Measurements from ENCODE around the gene CD177.
A peak's percentile ranks its signal among the peaks of the same experiment; 100 is the strongest.
"Not testable (repeated sequence)": the region's sequence is repeated elsewhere in the genome, so short reads cannot be mapped to it uniquely, and the experiment has no call there.

CD177 gene

DNA sequence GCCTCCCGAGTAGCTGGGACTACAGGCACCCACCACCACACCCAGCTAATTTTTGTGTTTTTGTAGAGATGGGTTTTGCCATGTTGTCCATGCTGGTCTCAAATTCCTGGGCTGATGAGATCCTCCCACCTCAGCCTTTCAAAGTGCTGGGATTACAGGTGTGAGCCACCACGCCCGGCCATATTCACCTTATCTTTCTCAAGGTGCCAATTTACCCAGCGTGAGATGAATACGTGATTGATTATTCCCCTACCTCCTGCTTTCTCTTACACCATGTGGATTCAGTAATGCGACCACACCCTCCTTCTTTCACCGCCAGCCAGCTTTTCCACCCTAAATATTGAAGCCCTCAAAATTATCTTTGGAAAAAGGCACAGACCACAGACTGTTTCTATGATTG, 29.8 kb downstream of the CD177 start:
- DNase-seq = not testable (repeated sequence)

DNA sequence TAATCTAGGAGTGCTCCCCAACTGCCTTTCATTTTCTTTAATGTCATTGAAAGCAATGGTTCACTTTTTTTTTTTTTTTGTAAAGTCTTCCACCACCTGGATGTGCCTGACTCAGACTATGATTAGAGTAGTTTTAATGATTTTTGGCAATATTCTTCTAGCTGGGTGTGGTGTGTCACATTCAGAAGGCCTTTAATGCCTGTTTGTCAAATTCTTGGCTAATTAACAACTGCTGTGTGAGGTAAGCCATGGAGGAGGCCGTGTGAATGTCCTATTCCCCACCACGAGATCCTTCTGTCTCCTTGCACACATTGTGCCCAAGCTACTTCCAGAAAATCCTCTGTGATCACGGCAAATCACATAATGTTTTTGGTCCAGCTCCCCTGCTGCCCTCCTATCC, 30.3 kb downstream of the CD177 start:
- DNase-seq = not testable (repeated sequence)

DNA sequence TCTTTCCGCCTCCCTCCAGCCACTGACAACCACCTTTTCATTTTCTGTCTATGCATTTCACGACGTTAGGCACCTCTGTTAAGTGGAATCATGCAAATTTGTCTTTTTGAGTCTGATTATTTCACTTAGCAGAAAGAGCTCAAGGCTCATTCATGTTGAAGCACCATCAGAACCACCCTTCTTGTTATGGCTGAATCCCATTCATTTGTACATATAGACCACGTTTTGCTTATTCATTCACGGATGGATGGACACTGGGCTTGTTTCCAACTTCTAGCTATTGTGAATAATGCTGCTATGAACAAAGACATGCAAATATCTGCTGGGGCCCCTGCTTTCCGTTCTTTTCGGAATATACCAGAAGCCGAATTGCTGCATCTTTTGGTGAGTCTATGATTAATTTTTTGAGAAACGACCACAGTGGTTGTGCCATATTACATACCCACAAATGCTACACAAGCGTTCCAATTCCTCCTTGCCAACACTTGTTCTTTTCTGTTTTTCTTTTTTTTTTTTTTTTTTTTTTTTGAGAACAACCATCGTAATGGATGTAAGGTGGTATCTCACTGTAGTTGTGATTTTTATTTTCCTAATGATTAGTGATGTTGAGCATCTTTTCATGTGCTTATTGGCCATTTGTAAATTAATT, 37.5 kb downstream of the CD177 start:
- DNase-seq = peak; percentile 94

DNA sequence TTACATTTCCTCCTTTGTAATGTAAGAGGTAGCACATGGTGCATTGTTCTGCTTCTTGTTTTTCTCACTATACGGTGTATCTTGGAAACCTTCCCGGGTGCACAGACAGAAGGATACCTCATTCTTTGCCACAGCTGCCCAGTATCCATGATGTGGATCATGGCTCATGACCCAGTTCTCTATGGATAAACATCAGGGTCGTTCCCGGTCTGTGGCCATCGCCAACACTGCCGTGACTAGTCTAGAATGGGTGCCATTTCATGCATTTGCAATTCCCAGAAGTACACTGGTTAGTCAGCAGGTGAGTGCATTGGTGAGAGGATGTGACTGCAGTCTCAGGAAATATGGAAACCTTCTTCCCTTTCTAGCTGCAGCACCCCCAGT, 38.1 kb downstream of the CD177 start:
- DNase-seq = peak; percentile 6

DNA sequence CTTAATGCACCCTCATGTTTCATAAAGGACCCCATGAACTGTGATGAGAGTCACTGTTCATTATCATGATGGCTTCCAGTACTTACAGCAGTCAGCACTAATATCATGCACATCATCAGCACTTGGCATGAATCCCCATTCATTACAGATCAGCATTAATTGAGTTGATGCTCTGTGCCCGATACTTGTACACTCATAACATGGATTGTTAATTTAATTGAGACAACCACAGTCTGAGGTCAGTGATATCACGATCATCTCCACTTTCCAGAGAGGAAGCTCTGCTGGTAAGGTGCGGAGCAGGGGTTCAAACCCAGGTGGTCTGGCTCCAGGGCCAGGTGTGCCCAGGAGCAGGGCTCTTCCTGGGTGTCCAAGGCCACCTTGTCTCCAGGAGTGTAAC, 40.0 kb downstream of the CD177 start:
- not testable (repeated sequence) for DNase-seq

DNA sequence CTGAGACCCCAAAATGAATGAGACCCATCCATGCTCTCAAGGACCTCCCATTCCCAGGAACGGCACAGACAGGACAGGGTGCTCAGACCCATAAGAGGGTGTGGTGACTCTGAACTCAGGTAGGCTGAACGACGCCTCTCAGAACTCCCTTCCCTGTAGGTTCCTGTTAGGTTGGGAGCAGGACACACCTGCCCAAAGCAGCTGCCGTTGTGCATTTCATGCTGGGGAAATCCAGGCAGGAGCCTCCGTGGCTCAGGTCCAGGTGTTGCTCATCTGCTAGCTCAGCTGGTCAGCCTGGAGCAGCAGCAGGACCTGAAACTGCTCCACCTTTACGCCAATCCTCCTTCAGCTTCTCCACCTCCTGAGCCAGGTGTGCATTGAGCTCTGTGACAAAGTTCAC, 42.1 kb downstream of the CD177 start:
- no peak for DNase-seq

DNA sequence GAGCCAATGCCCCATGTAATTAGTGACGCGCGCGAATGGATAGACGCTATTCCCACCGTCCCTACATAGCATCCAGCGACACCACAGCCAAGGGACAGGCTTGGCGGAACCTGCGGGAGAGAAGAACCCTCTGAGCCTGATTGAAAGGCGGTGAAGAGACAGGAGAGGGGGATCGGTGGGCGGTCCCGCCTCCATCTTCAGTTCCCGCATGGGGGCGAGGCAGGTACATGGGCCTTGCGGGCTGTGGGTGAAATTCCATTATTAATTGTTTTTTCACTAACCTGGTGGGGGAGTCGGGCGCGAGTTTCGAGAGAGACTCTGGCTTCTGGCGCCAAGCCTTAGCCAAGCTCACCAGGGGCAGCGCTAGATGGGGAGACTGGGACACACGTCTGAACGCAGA, 52.8 kb downstream of the CD177 start:
- no peak for DNase-seq

DNA sequence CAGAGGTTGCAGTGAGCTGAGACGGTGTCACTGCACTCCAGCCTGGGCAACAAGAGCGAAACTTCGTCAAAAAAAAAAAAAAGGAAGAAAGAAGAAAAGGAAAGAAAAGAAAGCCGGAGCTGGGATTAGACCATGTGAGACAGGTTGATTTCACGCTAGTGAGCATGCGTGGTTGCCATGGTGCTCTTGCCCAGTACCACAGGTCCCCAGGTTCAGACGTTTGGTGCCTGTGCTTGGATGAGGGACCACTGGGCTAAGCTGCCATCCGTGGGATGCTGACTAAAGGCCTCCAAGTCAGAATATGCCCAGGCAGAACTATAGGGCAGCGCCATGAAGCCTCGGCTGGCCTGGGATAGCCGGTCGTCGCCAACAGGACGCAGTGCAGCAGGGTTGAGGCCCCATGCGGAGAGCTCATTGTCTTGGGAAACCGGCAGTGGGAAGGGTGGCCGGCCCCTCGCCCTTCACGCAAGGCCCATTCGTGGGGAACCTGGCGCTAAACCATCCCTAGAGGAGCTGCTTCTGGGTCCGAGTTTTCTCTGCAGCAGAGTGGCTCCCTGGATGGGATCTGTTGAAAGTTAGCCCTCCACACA, 54.0 kb downstream of the CD177 start:
- no peak for DNase-seq

DNA sequence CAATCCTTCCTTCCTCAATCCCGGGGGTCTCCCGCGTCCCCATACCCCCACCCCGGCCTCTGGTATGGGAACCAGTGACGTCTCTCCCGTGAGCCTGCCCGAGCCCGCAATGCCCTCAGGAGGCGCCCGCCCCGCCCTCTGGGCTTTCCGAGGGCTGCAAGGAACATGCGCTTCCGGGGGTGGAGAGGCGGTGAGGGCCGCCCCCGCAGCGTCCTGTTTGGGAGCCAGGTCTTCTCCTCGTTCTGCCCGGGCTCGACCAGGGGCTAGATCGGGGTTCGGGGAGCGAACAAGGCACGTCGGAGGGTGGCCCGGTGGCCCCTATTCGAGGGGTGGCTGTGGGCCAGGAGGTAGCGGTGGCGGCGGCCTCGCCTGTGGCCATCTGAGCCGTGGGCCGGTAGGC, 54.6 kb downstream of the CD177 start:
- no peak for DNase-seq

DNA sequence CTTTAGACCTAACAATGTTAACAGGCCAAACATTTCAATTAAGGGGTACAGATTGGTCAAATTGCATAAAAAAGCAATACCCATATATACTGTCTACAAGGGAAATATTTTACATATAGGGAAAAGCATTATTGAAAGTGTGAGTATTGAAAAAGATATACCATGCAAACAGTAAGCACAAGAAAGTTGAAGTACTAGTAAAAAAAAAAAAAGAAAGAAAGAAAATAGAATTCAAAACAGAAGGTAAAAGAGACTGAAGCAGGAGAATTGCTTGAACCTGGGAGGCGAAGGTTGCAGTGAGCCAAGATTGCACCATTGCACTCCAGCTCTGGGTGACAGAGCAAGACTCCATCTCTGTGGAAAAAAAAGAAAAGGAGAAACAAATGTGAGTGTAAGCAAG, 55.9 kb downstream of the CD177 start:
- no peak for DNase-seq

DNA sequence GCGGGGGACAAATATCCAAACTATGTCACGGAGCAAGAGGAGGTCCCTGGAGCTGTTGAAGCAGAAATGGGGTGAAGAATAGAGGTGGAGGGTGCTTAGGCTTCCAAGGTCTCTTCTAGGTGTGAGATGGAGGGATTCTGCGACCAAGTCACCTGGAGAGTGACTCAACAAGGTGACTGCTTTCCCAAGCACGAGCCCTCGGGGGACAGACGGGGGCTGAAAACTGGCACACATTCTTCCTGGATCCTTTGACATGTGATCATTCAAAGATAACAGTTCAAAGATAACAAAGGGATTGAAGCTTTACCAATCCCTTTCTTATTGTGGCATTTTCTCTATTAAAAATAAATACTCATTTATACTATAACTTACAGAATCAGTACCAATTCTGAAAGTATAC, 59.0 kb downstream of the CD177 start:
- DNase-seq = no peak

Measured in DMS79 treated with DMSO at 0.1 percent for 48 hours (cell line).